ENCODE measurements around the gene FBXL17.

FBXL17 gene

DNA sequence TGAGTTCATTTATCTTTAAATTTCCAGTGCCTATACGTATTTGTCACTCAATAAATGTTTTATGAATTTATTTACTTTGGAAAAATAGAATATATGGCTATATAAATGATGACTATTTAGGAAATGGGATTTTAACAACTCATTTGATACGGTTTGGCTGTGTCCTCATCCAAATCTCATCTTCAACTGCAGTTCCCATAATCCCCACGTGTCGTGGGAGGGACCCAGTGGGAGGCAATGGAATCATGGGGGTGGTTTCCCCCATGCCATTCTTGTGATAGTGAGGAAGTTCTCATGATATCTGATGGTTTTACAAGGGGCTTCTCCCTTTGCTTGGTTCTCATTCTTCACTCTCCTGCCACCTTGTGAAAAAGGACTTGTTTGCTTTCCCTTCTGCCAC lies 523.6 kb downstream of the FBXL17 start:
- TF ChIP-seq, protein P1, sequence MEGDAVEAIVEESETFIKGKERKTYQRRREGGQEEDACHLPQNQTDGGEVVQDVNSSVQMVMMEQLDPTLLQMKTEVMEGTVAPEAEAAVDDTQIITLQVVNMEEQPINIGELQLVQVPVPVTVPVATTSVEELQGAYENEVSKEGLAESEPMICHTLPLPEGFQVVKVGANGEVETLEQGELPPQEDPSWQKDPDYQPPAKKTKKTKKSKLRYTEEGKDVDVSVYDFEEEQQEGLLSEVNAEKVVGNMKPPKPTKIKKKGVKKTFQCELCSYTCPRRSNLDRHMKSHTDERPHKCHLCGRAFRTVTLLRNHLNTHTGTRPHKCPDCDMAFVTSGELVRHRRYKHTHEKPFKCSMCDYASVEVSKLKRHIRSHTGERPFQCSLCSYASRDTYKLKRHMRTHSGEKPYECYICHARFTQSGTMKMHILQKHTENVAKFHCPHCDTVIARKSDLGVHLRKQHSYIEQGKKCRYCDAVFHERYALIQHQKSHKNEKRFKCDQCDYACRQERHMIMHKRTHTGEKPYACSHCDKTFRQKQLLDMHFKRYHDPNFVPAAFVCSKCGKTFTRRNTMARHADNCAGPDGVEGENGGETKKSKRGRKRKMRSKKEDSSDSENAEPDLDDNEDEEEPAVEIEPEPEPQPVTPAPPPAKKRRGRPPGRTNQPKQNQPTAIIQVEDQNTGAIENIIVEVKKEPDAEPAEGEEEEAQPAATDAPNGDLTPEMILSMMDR (conservative IDR thresholded peaks at IDR 0.05): no peak
- H3K27ac ChIP-seq: no peak overlapping the region

DNA sequence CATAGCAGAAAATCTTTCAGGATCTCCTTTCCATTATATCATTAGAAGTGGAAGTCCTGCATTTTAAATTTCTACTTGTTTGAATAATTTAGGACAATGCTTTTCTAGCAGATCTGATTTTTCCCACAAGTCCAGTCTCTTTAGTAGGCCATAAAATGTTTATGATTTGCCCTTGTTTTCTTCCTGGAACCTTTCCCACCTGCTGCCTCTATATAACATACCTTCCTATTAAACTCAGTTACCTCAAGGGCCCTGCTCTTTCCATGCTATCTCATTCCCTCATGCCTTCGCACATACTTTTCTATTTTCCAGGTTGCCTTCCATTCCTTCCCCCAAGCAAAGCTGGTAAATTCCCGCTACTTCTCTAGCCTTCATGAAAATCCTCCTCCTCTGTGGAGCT lies 524.1 kb downstream of the FBXL17 start:
- no peak overlapping the region for H3K27ac ChIP-seq
- TF ChIP-seq, protein P1 (conservative IDR thresholded peaks at IDR 0.05): no peak

DNA sequence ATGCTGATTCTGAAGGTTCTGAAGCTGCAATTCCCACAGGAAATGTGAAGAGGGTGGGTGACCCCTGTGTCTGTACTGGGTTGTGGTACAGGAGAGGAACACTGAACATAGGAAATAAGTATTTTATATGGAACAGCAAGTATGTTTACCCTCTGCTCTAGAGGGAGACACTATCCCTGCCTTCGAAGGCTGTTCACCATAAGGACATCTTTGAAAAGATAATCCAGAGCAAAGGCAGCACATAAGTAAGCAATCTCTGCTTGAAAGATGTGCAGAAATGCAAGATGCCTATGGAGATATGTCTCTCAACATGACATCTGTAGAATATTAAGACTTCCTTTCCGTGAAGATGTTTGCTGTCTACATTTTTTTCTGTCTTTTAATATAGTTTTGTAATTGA lies 526.7 kb downstream of the FBXL17 start:
- TF ChIP-seq, protein P1 (conservative IDR thresholded peaks at IDR 0.05): peak; percentile 60

DNA sequence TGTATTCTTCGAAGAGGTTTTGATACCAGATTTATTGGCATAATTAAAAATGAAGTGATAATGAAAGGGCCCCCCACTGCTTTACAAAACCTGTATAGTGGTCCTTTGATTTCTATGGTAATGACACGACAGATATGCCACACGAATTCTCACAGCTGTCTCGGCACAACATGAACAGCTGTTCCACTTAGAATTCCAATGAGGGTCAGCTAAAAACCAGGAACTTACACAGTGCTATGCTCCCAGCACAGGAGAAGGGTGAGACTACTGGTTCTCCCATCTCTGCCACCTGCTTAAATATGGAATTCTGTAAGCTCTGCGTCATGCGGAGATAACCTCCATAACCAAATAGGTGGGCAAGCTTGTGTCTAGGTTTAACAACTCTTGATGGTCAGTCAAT lies 528.2 kb downstream of the FBXL17 start:
- no peak overlapping the region for H3K27ac ChIP-seq
- TF ChIP-seq, protein P1 (conservative IDR thresholded peaks at IDR 0.05): no peak

More for the DNA sequence above, 526.7 kb downstream of the FBXL17 start:
- H3K27ac ChIP-seq: no peak overlapping the region

DNA sequence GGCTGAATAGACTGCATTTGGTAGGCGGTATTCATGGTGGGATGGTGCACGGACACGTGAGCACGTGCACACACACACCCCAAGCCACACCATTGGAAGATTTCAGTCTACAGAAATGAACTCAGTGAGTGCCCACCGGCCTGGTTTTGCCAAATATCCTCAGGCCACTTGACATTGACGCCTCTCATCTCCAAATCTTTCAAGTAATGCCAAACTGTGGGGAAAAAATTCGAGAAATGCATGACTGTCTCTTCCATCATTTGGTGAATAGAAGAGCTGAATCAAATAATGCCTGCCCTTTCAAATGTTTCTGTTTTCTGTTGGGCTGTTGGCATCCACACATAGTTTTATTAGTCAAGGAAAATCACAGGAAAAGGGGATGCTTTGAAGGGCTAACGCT lies 528.9 kb downstream of the FBXL17 start:
- TF ChIP-seq, protein P1 (conservative IDR thresholded peaks at IDR 0.05): no peak
- no peak overlapping the region for H3K27ac ChIP-seq

DNA sequence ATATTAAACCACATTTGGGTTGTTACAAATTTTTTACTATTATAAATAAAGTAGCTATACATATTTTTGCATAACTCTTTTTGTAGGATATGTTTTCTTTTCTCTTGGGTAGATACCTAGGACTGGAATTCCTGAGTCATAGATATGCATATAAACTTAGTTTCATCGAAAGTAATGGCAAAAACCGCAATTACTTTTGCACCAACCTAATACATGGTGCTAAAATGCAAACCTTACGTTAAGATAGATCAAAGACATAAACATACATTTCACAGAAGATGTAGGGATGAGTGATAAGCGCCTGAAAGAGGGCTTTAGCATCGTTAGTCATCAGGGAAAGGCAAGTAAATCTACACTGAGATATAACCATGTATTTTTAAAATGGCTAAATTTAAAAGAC lies 532.8 kb downstream of the FBXL17 start:
- H3K27ac ChIP-seq: no peak overlapping the region
- TF ChIP-seq, protein P1 (conservative IDR thresholded peaks at IDR 0.05): no peak

DNA sequence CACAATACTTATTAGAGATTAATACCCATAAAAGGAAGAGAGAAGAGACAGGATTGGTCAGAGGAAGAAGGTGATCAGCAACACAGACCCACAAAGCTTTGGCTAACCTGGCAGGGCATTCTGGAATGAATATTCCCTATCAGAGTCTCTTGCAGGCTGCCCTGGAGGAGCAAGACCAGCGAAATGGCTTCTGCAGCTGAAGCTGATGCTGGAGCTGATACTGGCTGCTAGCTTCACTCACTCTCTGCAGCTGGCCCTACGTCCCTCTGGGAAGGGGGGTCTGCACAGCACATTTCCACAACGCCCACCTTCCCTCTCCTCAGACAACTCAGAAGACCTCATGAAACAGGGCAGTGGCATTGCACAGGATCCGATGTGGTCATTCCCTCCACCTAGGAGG lies 541.3 kb downstream of the FBXL17 start:
- TF ChIP-seq, protein P1 (conservative IDR thresholded peaks at IDR 0.05): no peak

DNA sequence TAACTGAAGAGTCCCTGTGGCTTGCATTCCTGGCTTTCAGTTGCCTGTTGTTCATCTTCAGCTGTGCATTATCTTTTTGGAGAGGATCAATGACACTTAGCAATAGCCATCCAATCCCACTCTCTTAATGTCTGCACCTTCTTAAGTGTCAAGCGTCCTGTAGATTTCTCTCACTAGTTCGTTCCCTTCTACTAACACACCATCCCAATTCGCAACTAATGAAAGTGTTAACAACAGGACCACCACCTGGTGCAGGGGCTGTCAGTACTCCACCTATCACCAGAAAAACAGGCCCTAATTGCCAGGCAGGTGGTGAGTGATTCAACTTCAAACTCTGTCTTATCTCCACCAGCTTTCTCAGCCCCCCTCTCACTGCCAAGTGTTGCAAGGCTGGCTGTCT lies 541.7 kb downstream of the FBXL17 start:
- TF ChIP-seq, protein P1 (conservative IDR thresholded peaks at IDR 0.05): no peak
- H3K27ac ChIP-seq: no peak overlapping the region

More for the DNA sequence above, 541.3 kb downstream of the FBXL17 start:
- no peak overlapping the region for H3K27ac ChIP-seq

Measured in VCaP (cell line).